ENCODE measurements around the gene RPP38.

DNA sequence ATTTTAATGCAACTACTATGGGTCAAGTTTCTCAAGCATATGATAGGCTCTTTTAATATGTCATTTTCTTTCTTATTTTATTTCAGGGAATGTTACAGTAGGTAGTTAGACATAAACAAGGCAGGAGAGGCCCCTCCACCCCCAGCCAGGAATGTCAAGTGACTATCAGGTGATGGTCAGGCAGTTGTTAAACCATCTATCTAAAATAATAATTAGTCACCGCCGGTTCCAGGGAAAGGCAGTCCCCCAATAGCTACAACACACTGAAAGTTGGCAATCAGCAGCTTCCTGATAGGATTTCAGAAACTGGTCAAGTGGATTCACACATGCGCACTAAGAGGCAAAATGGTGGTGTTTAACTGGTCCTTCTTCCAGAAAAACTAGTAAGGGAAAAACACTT is 44.1 kb upstream of the RPP38 start:
- TF ChIP-seq, protein P1, sequence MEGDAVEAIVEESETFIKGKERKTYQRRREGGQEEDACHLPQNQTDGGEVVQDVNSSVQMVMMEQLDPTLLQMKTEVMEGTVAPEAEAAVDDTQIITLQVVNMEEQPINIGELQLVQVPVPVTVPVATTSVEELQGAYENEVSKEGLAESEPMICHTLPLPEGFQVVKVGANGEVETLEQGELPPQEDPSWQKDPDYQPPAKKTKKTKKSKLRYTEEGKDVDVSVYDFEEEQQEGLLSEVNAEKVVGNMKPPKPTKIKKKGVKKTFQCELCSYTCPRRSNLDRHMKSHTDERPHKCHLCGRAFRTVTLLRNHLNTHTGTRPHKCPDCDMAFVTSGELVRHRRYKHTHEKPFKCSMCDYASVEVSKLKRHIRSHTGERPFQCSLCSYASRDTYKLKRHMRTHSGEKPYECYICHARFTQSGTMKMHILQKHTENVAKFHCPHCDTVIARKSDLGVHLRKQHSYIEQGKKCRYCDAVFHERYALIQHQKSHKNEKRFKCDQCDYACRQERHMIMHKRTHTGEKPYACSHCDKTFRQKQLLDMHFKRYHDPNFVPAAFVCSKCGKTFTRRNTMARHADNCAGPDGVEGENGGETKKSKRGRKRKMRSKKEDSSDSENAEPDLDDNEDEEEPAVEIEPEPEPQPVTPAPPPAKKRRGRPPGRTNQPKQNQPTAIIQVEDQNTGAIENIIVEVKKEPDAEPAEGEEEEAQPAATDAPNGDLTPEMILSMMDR (conservative IDR thresholded peaks at IDR 0.05) = no peak
- no peak for TF ChIP-seq EZH2 (IDR thresholded peaks at IDR 0.05; ENCODE audit: low read depth)

Measured in PC-9 (cell line).